Measurements from ENCODE around the gene CCDC82. TPM values are rescaled to one million over a fixed set of nuclear protein-coding genes. Genes with fewer than 3 reads are reported as not detected.

The CCDC82 gene
- total and polyA plus RNA-seq, 2 of the 4 experiments (the other 2 are of a cell fraction), result 4.1 to 9.4 TPM

GRCh38 chr11:96321091-96321490 lies 68.6 kb downstream of the CCDC82 start:
- no peak overlapping the region for H2AFZ ChIP-seq (replicated peaks; ENCODE audit: low read length, poor library complexity)
- no peak overlapping the region for H4K91ac ChIP-seq (ENCODE audit: insufficient read depth, low read depth, low read length)
- DNase-seq, result no peak
- H2BK120ac ChIP-seq (ENCODE audit: low read depth, low read length), result no peak overlapping the region
- BruUV-seq (replicated peaks), result no TSS peak
- H3K18ac ChIP-seq (ENCODE audit: low read depth, low read length), result no peak overlapping the region
- no peak for ATAC-seq (ENCODE audit: low read depth)
- H3K56ac ChIP-seq (ENCODE audit: extremely low read depth, insufficient read depth, low read length), result no peak overlapping the region
- no peak for TF ChIP-seq CTCF (conservative IDR thresholded peaks at IDR 0.05; ENCODE audit: low read depth, low read length)
- WGBS, 2 experiments (ENCODE audit: extremely low coverage in 2 of 2, insufficient read length in 1 of 2), result no CpG with 5 or more reads among the region's 5 CpGs
- H3K79me1 ChIP-seq (ENCODE audit: low read depth in 1 of 2, low read length in 2 of 2), result peaks cover 36 to 88% of the 10 kb centered on the region in 2 experiments
- H2BK15ac ChIP-seq (ENCODE audit: low read depth, low read length), result no peak overlapping the region
- H4K8ac ChIP-seq (ENCODE audit: low read depth in 2 of 2, low read length in 2 of 2), result no peak overlapping the region; a peak in 1 of 4 replicates
- CTCF ChIA-PET, result no interaction called here
- H2BK5ac ChIP-seq (ENCODE audit: low read depth, low read length, poor library complexity, severe bottlenecking), result no peak overlapping the region
- H3K4me1 ChIP-seq (ENCODE audit: control insufficient read depth, insufficient read depth, low read length), result peaks cover 25% of the 10 kb centered on the region
- H3K4me3 ChIP-seq (ENCODE audit: insufficient read depth, low read depth, low read length), result no peak overlapping the region
- no peaks in the 10 kb centered on the region for H4K20me1 ChIP-seq (ENCODE audit: insufficient read depth, low read length)
- no peak overlapping the region for H3K4me2 ChIP-seq (ENCODE audit: low read depth, low read length)
- in situ Hi-C loops (cut with MboI; ENCODE audit: low sequenced_read_pairs) (no loop called here), dilution Hi-C loops (cut with HindIII; ENCODE audit: low sequenced_read_pairs, unreplicated experiment) (no loop called here), intact Hi-C loops (cut with micrococcal nuclease) (no loop called here)
- no peak overlapping the region for H3K9ac ChIP-seq (ENCODE audit: low read depth, low read length)
- POLR2A ChIA-PET (ENCODE audit: unreplicated experiment), result no interaction called here
- no peaks in the 10 kb centered on the region for H3K9me3 ChIP-seq (ENCODE audit: control insufficient read depth, insufficient read depth, low read length)
- no peak overlapping the region for H2BK20ac ChIP-seq (ENCODE audit: low read depth, low read length)
- peaks cover 14% of the 10 kb centered on the region for H3K9me1 ChIP-seq (ENCODE audit: insufficient read depth, low read length)
- H3K27ac ChIP-seq (ENCODE audit: insufficient read depth, low read length), result no peak overlapping the region
- H2AK9ac ChIP-seq (replicated peaks; ENCODE audit: low read depth, low read length, poor library complexity), result no peak overlapping the region
- peak overlapping the region; percentile 1; the same call in 1 of the 2 replicates for H3K4ac ChIP-seq (ENCODE audit: low read depth, low read length)
- H3K14ac ChIP-seq (replicated peaks; ENCODE audit: low read depth, low read length), result no peak overlapping the region; the same call in 1 of the 2 replicates
- H2AK5ac ChIP-seq (ENCODE audit: low read depth, low read length), result no peak overlapping the region
- H4K5ac ChIP-seq (ENCODE audit: low read depth, low read length), result no peak overlapping the region
- peak overlapping the region; percentile 18; the same call in 1 of the 2 replicates for H3K23ac ChIP-seq (ENCODE audit: low read depth, low read length)
- H3K36me3 ChIP-seq (ENCODE audit: control insufficient read depth, insufficient read depth, low read length), result peaks cover 6% of the 10 kb centered on the region
- no peaks in the 10 kb centered on the region for H3K27me3 ChIP-seq (ENCODE audit: control insufficient read depth, insufficient read depth, low read length)

All from IMR-90 (cell line).